Mesodermal cell (in vitro differentiated cells): ENCODE measurements around the gene RNF14.
"Not testable (repeated sequence)": the region's sequence is repeated elsewhere in the genome, so short reads cannot be mapped to it uniquely, and the experiment has no call there.

Experiments used
- H3K27ac ChIP-seq: 2 replicates; pipeline ENCODE4 v1.7.0; 2013; ENCODE audit warnings: mild to moderate bottlenecking, low read depth, low read length, moderate library complexity; ENCODE audit not compliant: severe bottlenecking
- H3K36me3 ChIP-seq: 2 replicates; pipeline ENCODE4 v1.7.1; 2013; ENCODE audit warnings: mild to moderate bottlenecking, low read length, moderate library complexity; ENCODE audit not compliant: control insufficient read depth, insufficient read depth
- H3K4me1 ChIP-seq: one replicate; pipeline ENCODE4 v1.7.1; 2013; ENCODE audit warnings: mild to moderate bottlenecking, low read length; ENCODE audit not compliant: insufficient read depth, control insufficient read depth, poor library complexity, severe bottlenecking
- H3K4me3 ChIP-seq: 2 replicates; pipeline ENCODE4 v1.7.0; 2013; ENCODE audit warnings: low read length, control low read depth, mild to moderate bottlenecking; ENCODE audit not compliant: insufficient read depth, poor library complexity, severe bottlenecking; ENCODE audit errors: extremely low read depth
- H3K9me3 ChIP-seq: 2 replicates; pipeline ENCODE4 v1.7.1; 2013; ENCODE audit warnings: mild to moderate bottlenecking, low read length, moderate library complexity; ENCODE audit not compliant: control insufficient read depth
- WGBS, 2 experiments: methylation state at CpG; one replicate each; pipeline ENCODE4 v1.1.5; 2013; ENCODE audit warnings: missing lambda C conversion rate in 2 of 2; ENCODE audit not compliant: insufficient coverage in 2 of 2; 5-methylcytosine and 5-hydroxymethylcytosine counted together

Gene RNF14

GRCh38 chr5:142033632-142034567 lies 65.0 kb downstream of the RNF14 start:
- not testable (repeated sequence) for H3K4me1 ChIP-seq, H3K9me3 ChIP-seq, H3K36me3 ChIP-seq, H3K4me3 ChIP-seq, H3K27ac ChIP-seq
- WGBS, 2 experiments: 86 to 92% methylated on average over 5 to 8 of the region's 15 CpGs

DNA sequence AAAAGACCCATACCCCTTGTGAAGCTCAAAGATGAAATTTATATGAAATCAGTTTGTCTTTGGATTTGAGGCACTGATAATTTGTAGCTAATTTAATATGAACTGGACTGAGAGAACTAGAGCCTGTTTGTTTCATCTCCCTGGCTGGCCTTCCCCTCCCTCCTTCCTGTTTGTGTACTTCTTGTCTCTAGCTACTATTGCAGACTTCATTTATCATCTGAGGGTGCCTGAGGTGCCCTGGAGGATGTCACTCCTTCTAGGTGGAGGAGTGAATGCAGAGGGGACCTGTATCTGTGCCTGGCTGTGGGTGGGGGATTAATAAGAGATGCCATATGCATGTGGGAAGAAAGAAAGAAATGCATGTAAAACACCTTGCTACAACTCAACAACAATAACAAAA lies 66.1 kb downstream of the RNF14 start:
- no peaks in the 10 kb centered on the region for H3K36me3 ChIP-seq
- no peaks in the 10 kb centered on the region for H3K9me3 ChIP-seq
- H3K4me1 ChIP-seq: no peaks in the 10 kb centered on the region
- H3K4me3 ChIP-seq: no peak overlapping the region
- no peak overlapping the region for H3K27ac ChIP-seq

DNA sequence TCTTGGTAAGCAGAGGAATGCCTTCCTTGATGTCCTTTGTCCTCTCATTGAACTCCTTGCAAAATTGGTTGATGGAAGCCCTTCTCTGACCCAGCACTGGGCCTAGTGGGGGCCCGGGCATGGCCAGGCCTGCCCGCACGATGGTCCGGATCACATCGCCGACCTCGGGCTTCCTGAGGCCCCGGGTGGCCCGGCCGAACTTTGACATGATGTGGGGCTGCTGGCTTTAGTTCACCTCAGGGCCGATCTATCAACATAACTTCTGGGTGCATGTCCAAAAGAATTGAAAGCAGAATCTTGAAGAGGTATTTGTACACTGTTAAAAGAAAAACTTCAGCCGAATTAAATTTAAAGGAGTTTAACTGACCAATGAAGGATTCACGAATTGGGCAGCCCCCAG lies 68.0 kb downstream of the RNF14 start:
- Histone ChIP-seq H3K9me3 (no peaks in the 10 kb centered on the region), H3K4me3 (no peak overlapping the region), H3K4me1 (no peaks in the 10 kb centered on the region), H3K36me3 (no peaks in the 10 kb centered on the region), H3K27ac (no peak overlapping the region)
- 92 to 97% methylated on average over 10 to 12 of the region's 13 CpGs for WGBS, 2 experiments

- not testable (repeated sequence) for H3K4me3 ChIP-seq, H3K27ac ChIP-seq, H3K36me3 ChIP-seq, H3K9me3 ChIP-seq, H3K4me1 ChIP-seq
- WGBS, 2 experiments: 93 to 100% methylated on average over 2 of the region's 3 CpGs
Observed at GRCh38 chr5:142037599-142037998, 68.7 kb downstream of the RNF14 start.

DNA sequence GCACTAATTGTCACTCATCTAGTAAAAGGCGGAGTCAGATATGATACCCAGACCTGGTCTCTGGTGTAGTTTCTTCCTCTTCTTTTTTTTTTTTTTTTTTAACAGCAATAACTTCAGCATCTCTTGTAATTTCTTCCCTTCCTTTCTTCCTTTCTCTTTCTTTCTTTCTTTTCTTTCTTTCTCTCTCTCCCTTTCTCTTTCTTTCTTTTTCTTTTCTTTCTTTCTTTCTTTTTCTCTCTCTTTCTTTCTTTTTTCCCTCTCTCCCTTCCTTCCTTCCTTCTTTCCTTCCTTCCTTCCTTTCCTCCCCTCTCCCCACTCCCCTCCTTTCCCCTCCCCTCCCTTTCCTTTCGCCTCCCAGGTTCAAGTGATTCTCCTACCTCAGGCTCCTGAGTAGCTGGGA lies 69.8 kb downstream of the RNF14 start:
- Histone ChIP-seq H3K9me3 (no peaks in the 10 kb centered on the region), H3K4me3 (no peak overlapping the region), H3K36me3 (no peaks in the 10 kb centered on the region), H3K4me1 (no peaks in the 10 kb centered on the region), H3K27ac (no peak overlapping the region)
- WGBS, 2 experiments: 100% methylated on average over 1 of the region's 2 CpGs
